HepG2 (cell line): Measurements from ENCODE around the gene RPL41. TPM values are rescaled to one million over a fixed set of nuclear protein-coding genes. Genes with fewer than 3 reads are reported as not detected.

ENCODE experiments used
- ATAD3A ChIP-seq: sonication (generic); formaldehyde crosslinking; IDR thresholded peaks from 2 replicates; pipeline ENCODE4 v1.4.0; 2020; ENCODE audit warnings: missing genetic modification reagents
- ATM ChIP-seq: fragments of 450-650 bp; IDR thresholded peaks from 2 replicates; pipeline ENCODE4 v1.7.1; 2017; ENCODE audit warnings: mild to moderate bottlenecking, borderline replicate concordance
- BORCS8-MEF2B ChIP-seq: sonication (generic); formaldehyde crosslinking; IDR thresholded peaks from 2 replicates; pipeline ENCODE4 v1.8.0; 2022; ENCODE audit warnings: mild to moderate bottlenecking, missing genetic modification reagents
- CENPX ChIP-seq: sonication (generic); formaldehyde crosslinking; IDR thresholded peaks from 2 replicates; pipeline ENCODE4 v1.9.0; 2021; ENCODE audit warnings: mild to moderate bottlenecking, missing genetic modification reagents, moderate library complexity
- ELF4 ChIP-seq: sonication (generic); formaldehyde crosslinking; IDR thresholded peaks from 2 replicates; pipeline ENCODE4 v1.5.0; 2020; ENCODE audit warnings: missing genetic modification reagents, mild to moderate bottlenecking, moderate library complexity, borderline replicate concordance
- HHEX ChIP-seq: IDR thresholded peaks from 2 replicates; pipeline ENCODE4 v1.6.1; 2016; ENCODE audit warnings: control low read depth
- HOXA3 ChIP-seq: sonication (generic); formaldehyde crosslinking; IDR thresholded peaks from 2 replicates; pipeline ENCODE4 v1.5.0; 2020; ENCODE audit warnings: missing genetic modification reagents
- MEIS2 ChIP-seq: sonication (generic); formaldehyde crosslinking; IDR thresholded peaks from 2 replicates; pipeline ENCODE4 v1.9.0; 2021; ENCODE audit warnings: mild to moderate bottlenecking, missing genetic modification reagents
- NBN ChIP-seq: fragments of 450-650 bp; conservative IDR thresholded peaks from 2 replicates; pipeline ENCODE4 v1.6.1; 2017
- PAX8 ChIP-seq: sonication (generic); formaldehyde crosslinking; IDR thresholded peaks from 2 replicates; pipeline ENCODE4 v1.8.0; 2022; ENCODE audit warnings: mild to moderate bottlenecking, missing genetic modification reagents, borderline replicate concordance
- PCBP2 ChIP-seq: fragments of 200-400 bp; formaldehyde crosslinking; optimal IDR thresholded peaks from 2 replicates; pipeline ENCODE3; 2018; ENCODE audit warnings: low read length, low read depth; ENCODE audit not compliant: poor library complexity, severe bottlenecking
- PHF8 ChIP-seq: sonication (generic); formaldehyde crosslinking; IDR thresholded peaks from 2 replicates; pipeline ENCODE4 v1.5.0; 2020; ENCODE audit warnings: missing genetic modification reagents
- SIX1 ChIP-seq: sonication (generic); formaldehyde crosslinking; IDR thresholded peaks from 2 replicates; pipeline ENCODE4 v1.4.0; 2020; ENCODE audit warnings: missing genetic modification reagents, borderline replicate concordance
- TBP ChIP-seq: sonication (generic); formaldehyde crosslinking; IDR thresholded peaks from 2 replicates; pipeline ENCODE4 v1.5.0; 2020; ENCODE audit warnings: missing genetic modification reagents
- THYN1 ChIP-seq: sonication (generic); formaldehyde crosslinking; IDR thresholded peaks from 2 replicates; pipeline ENCODE4 v1.8.1; 2023; ENCODE audit warnings: low read depth, mild to moderate bottlenecking, moderate library complexity, missing genetic modification reagents, borderline replicate concordance
- ZBTB21 ChIP-seq: sonication (generic); formaldehyde crosslinking; IDR thresholded peaks from 2 replicates; pipeline ENCODE4 v1.4.0; 2020; ENCODE audit warnings: missing genetic modification reagents
- ZBTB42 ChIP-seq: sonication (generic); formaldehyde crosslinking; IDR thresholded peaks from 2 replicates; pipeline ENCODE4 v1.5.0; 2020; ENCODE audit warnings: mild to moderate bottlenecking, missing genetic modification reagents
- ZNF646 ChIP-seq: sonication (generic); formaldehyde crosslinking; IDR thresholded peaks from 2 replicates; pipeline ENCODE4 v1.9.0; 2021; ENCODE audit warnings: mild to moderate bottlenecking, missing genetic modification reagents
- ZNF720 ChIP-seq: sonication (generic); formaldehyde crosslinking; IDR thresholded peaks from 2 replicates; pipeline ENCODE4 v1.4.0; 2020; ENCODE audit warnings: missing genetic modification reagents
- ZNF816 ChIP-seq: sonication (generic); formaldehyde crosslinking; IDR thresholded peaks from 2 replicates; pipeline ENCODE4 v1.8.0; 2022; ENCODE audit warnings: missing genetic modification reagents, mild to moderate bottlenecking, borderline replicate concordance
- ZNF850 ChIP-seq: sonication (generic); formaldehyde crosslinking; conservative IDR thresholded peaks from 2 replicates; pipeline ENCODE4 v1.9.0; 2021; ENCODE audit warnings: mild to moderate bottlenecking, missing genetic modification reagents
- ZSCAN12 ChIP-seq: sonication (generic); formaldehyde crosslinking; IDR thresholded peaks from 2 replicates; pipeline ENCODE4 v1.9.0; 2021; ENCODE audit warnings: mild to moderate bottlenecking, missing genetic modification reagents
- polyA plus RNA-seq, 8 experiments: library from polyadenylated mRNA; depleted of rRNA in 3 of 8; stranded (reverse) in 7 of 8; unstranded in 1 of 8; fragments of >200 nt; fragmentation: Illumina TruSeq in 4 of 8; extraction: Trizol in 4 of 8; gene quantifications; 2 replicates each; pipeline versions ENCODE4 v1.2.1 to v1.2.3, GENCODE V29; 2011 to 2016; ENCODE audit warnings: low read depth in 4 of 8, missing spikeins in 1 of 8, mixed read lengths in 1 of 8; ENCODE audit not compliant: insufficient read depth in 1 of 8
- total RNA-seq, 5 experiments: library from RNA; depleted of rRNA; stranded (reverse); fragments of >200 nt; fragmentation: Illumina TruSeq; extraction: Trizol; gene quantifications; 2 replicates each; pipeline ENCODE4 v1.2.3, GENCODE V29; 2016; ENCODE audit warnings: low read depth in 1 of 5
- TF ChIP-seq, protein P1 (sequence below): sonication (generic); formaldehyde crosslinking; IDR thresholded peaks from 2 replicates; pipeline ENCODE4 v1.5.0; 2020; ENCODE audit warnings: mild to moderate bottlenecking, missing genetic modification reagents

RPL41 gene
- total and polyA plus RNA-seq, 2 of the 13 experiments (the other 11 are each of a cell fraction or from before 2014, with no cell fraction given) = 4,012 to 7,670 TPM

DNA sequence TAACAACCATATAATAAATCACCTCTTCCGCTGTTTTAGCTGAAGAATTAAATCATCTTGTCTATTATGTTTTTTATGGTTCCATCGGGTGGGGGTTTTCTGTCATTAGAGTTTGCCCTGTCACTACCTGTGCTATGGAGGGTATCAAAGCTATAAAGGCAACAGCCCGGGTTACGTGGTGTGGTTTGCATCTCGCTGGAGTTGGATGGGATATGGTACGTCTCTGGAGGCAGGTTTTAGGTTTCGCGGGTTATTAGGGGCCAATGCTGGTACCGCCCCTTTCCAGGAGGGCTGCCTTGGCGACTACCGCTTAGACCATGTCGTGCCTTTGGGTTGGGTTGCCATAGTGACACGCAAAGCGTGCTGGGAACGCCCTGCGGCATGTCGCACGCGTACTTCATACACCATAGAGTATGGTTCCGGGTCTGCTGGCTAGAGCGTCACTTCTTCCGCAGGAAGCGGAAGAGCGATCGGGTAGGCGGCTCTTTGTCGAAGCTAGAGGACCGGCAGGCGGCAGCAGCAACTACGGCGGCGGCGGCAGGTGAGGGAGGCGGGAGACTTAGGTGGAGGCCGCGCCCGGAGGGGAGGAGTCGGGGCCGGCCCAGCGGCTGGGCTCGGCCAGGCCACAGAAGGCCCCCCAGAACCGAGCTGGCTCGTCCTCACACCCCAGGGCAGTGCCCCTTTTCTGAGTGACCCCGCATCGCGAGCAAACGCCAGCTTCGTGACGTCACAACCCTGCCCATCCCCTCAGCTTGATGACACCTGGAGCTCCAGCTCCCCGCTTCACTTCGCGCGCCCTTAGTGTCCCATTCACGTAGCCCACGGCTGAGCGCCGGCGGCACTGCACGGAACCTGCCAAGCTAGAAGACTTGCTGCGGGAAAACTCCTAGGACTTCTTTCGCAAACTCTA lies 1.6 kb downstream of the RPL41 start, which contains the start of gene ZC3H10 (continued):
- no peak for TF ChIP-seq ZNF646 (CRISPR knock-in tag)
- TF ChIP-seq THYN1 (CRISPR knock-in tag) = no peak
- peak; percentile 88 for TF ChIP-seq ZBTB21 (CRISPR knock-in tag)
- TF ChIP-seq MEIS2 (CRISPR knock-in tag) = peak; percentile 82
- TF ChIP-seq ATAD3A (CRISPR knock-in tag) = no peak
- TF ChIP-seq ATM = no peak
- no peak for TF ChIP-seq NBN
- TF ChIP-seq, protein P1, sequence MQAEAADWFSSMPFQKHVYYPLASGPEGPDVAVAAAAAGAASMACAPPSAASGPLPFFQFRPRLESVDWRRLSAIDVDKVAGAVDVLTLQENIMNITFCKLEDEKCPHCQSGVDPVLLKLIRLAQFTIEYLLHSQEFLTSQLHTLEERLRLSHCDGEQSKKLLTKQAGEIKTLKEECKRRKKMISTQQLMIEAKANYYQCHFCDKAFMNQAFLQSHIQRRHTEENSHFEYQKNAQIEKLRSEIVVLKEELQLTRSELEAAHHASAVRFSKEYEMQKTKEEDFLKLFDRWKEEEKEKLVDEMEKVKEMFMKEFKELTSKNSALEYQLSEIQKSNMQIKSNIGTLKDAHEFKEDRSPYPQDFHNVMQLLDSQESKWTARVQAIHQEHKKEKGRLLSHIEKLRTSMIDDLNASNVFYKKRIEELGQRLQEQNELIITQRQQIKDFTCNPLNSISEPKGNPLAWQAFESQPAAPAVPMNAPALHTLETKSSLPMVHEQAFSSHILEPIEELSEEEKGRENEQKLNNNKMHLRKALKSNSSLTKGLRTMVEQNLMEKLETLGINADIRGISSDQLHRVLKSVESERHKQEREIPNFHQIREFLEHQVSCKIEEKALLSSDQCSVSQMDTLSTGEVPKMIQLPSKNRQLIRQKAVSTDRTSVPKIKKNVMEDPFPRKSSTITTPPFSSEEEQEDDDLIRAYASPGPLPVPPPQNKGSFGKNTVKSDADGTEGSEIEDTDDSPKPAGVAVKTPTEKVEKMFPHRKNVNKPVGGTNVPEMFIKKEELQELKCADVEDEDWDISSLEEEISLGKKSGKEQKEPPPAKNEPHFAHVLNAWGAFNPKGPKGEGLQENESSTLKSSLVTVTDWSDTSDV (CRISPR knock-in tag) = no peak
- TF ChIP-seq PAX8 (CRISPR knock-in tag) = no peak
- TF ChIP-seq ELF4 (CRISPR knock-in tag) = peak; percentile 92
- TF ChIP-seq SIX1 (CRISPR knock-in tag) = peak; percentile 58; the same call in 1 of the 2 replicates
- peak; percentile 98 for TF ChIP-seq HOXA3
- TF ChIP-seq ZNF816 (CRISPR knock-in tag) = no peak
- TF ChIP-seq ZBTB42 (CRISPR knock-in tag) = no peak
- TF ChIP-seq ZNF720 (CRISPR knock-in tag) = no peak
- no peak for TF ChIP-seq PCBP2
- TF ChIP-seq BORCS8-MEF2B (CRISPR knock-in tag) = peak; percentile 95
- 0 out of 2 replicates have a peak, but pooled peaks have one; percentile 30 for TF ChIP-seq HHEX (CRISPR knock-in tag)
- TF ChIP-seq PHF8 (CRISPR knock-in tag) = peak; percentile 68
- no peak for TF ChIP-seq CENPX (CRISPR knock-in tag)
- TF ChIP-seq ZSCAN12 (CRISPR knock-in tag) = no peak
- no peak for TF ChIP-seq TBP
- no peak for TF ChIP-seq ZNF850
